ENCODE measurements around the gene ABITRAM.

DNA sequence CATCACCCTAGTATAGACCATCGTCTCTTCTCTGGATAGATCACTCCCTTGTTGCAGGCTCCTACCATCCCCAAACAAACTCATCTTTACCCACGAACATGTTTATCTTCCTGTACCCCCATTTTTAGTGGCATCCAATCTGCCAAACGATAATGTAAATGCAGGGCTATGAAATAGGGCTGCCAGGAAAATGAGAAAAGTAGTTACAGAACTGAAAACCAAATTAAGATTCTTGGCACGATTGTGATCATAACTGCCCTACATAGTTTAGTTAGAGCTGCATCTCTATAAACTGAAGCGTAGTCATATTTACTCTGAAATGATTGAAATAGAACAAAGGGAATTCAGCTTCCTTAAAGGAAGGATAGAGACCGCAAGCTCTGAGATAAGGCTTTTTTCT, 26.1 kb downstream of the ABITRAM start:
- TF ChIP-seq, protein P1, sequence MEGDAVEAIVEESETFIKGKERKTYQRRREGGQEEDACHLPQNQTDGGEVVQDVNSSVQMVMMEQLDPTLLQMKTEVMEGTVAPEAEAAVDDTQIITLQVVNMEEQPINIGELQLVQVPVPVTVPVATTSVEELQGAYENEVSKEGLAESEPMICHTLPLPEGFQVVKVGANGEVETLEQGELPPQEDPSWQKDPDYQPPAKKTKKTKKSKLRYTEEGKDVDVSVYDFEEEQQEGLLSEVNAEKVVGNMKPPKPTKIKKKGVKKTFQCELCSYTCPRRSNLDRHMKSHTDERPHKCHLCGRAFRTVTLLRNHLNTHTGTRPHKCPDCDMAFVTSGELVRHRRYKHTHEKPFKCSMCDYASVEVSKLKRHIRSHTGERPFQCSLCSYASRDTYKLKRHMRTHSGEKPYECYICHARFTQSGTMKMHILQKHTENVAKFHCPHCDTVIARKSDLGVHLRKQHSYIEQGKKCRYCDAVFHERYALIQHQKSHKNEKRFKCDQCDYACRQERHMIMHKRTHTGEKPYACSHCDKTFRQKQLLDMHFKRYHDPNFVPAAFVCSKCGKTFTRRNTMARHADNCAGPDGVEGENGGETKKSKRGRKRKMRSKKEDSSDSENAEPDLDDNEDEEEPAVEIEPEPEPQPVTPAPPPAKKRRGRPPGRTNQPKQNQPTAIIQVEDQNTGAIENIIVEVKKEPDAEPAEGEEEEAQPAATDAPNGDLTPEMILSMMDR (IDR thresholded peaks at IDR 0.05): no peak
- no peak for TF ChIP-seq POLR2A (IDR thresholded peaks at IDR 0.05)
